Neuronal stem cell (in vitro differentiated cells): Measurements from ENCODE around the gene CIAO1.
A peak's percentile ranks its signal among the peaks of the same experiment; 100 is the strongest.

Source experiments
- DNase-seq: peaks from one replicate; pipeline ENCODE4 v3.0.0-alpha.2; 2013; ENCODE audit warnings: low spot score
- H2AFZ ChIP-seq: one replicate; pipeline ENCODE4 v1.6.1; 2013; ENCODE audit warnings: mild to moderate bottlenecking, low read length, inconsistent platforms
- H2AK5ac ChIP-seq: 2 replicates; pipeline ENCODE4 v1.6.1; 2013; ENCODE audit warnings: low read depth, mild to moderate bottlenecking, inconsistent platforms, low read length, moderate library complexity, mixed read lengths
- H2BK120ac ChIP-seq: 2 replicates; pipeline ENCODE4 v1.6.1; 2013; ENCODE audit warnings: low read depth, mild to moderate bottlenecking, inconsistent platforms, low read length, moderate library complexity, mixed read lengths
- H2BK12ac ChIP-seq: one replicate; pipeline ENCODE4 v1.6.1; 2013; ENCODE audit warnings: low read length, inconsistent platforms
- H2BK15ac ChIP-seq: 2 replicates; pipeline ENCODE4 v1.6.1; 2013; ENCODE audit warnings: mild to moderate bottlenecking, low read length, inconsistent platforms, mixed read lengths
- H2BK5ac ChIP-seq: one replicate; pipeline ENCODE4 v1.6.1; 2013; ENCODE audit warnings: inconsistent platforms, mild to moderate bottlenecking, low read length, moderate library complexity
- H3K14ac ChIP-seq: one replicate; pipeline ENCODE4 v1.6.1; 2013; ENCODE audit warnings: low read length, inconsistent platforms
- H3K18ac ChIP-seq: 2 replicates; pipeline ENCODE4 v1.6.1; 2013; ENCODE audit warnings: low read length, inconsistent platforms
- H3K23ac ChIP-seq: 2 replicates; pipeline ENCODE4 v1.6.1; 2013; ENCODE audit warnings: low read depth, mild to moderate bottlenecking, mixed read lengths, low read length, inconsistent platforms; ENCODE audit not compliant: poor library complexity
- H3K27ac ChIP-seq: replicated peaks from 3 replicates; pipeline ENCODE4 v1.5.1; 2013; ENCODE audit warnings: low read length, inconsistent platforms
- H3K27me3 ChIP-seq, 3 experiments: 2 replicates each; pipeline ENCODE4 v1.6.1; 2013; ENCODE audit warnings: low read length in 3 of 3, mild to moderate bottlenecking in 2 of 3, inconsistent platforms in 1 of 3, low read depth in 1 of 3, mixed read lengths in 1 of 3, moderate library complexity in 1 of 3; ENCODE audit not compliant: control insufficient read depth in 3 of 3, insufficient read depth in 3 of 3
- H3K36me3 ChIP-seq, 2 donors: replicated peaks in 1 of 2; 2 replicates each; pipeline ENCODE4 v1.6.1; 2013; ENCODE audit warnings: low read length in 2 of 2; ENCODE audit not compliant: control insufficient read depth in 2 of 2, insufficient read depth in 2 of 2
- H3K4ac ChIP-seq: 2 replicates; pipeline ENCODE4 v1.6.1; 2013; ENCODE audit warnings: inconsistent platforms, mild to moderate bottlenecking, low read length, moderate library complexity
- H3K4me1 ChIP-seq, 2 donors: 1 replicate in 1 of 2; 2 replicates in 1 of 2; pipeline ENCODE4 v1.6.1; 2013; ENCODE audit warnings: low read length in 2 of 2, low read depth in 1 of 2; ENCODE audit not compliant: control insufficient read depth in 2 of 2, insufficient read depth in 1 of 2
- H3K4me2 ChIP-seq: one replicate; pipeline ENCODE4 v1.6.1; 2013; ENCODE audit warnings: mild to moderate bottlenecking, low read length, inconsistent platforms; ENCODE audit not compliant: insufficient read depth, poor library complexity, severe bottlenecking
- H3K4me3 ChIP-seq, 2 donors: 2 replicates each; pipeline ENCODE4 v1.5.1; 2013; ENCODE audit warnings: low read length in 2 of 2, mild to moderate bottlenecking in 2 of 2, inconsistent platforms in 1 of 2, moderate library complexity in 1 of 2
- H3K79me1 ChIP-seq: one replicate; pipeline ENCODE4 v1.6.1; 2013; ENCODE audit warnings: low read depth, mild to moderate bottlenecking, inconsistent platforms, low read length, moderate library complexity
- H3K9ac ChIP-seq: one replicate; pipeline ENCODE4 v1.6.1; 2013; ENCODE audit warnings: mild to moderate bottlenecking, low read depth, low read length, inconsistent platforms; ENCODE audit not compliant: poor library complexity
- H3K9me3 ChIP-seq, 2 donors: replicated peaks in 1 of 2; 2 replicates each; pipeline versions ENCODE3 to v1.6.1; 2013; ENCODE audit warnings: low read length in 2 of 2, mild to moderate bottlenecking in 2 of 2, inconsistent platforms in 1 of 2, low read depth in 1 of 2, mixed read lengths in 1 of 2, moderate library complexity in 1 of 2; ENCODE audit not compliant: control insufficient read depth in 2 of 2, insufficient read depth in 1 of 2
- H4K8ac ChIP-seq: one replicate; pipeline ENCODE4 v1.6.1; 2013; ENCODE audit warnings: low read depth, mild to moderate bottlenecking, inconsistent platforms, low read length, moderate library complexity
- H4K91ac ChIP-seq: one replicate; pipeline ENCODE4 v1.6.1; 2013; ENCODE audit warnings: low read length, low read depth, mild to moderate bottlenecking, inconsistent platforms; ENCODE audit not compliant: poor library complexity
- WGBS, 2 donors: extraction: QIAGEN DNeasy Blood & Tissue Kit; methylation state at CpG; one replicate each; pipeline ENCODE4 v1.1.7; 2013; ENCODE audit warnings: missing lambda C conversion rate in 2 of 2, mixed read lengths in 1 of 2; ENCODE audit not compliant: insufficient read length in 2 of 2, insufficient replicate concordance in 1 of 2; ENCODE audit errors: extremely low coverage in 2 of 2; 5-methylcytosine and 5-hydroxymethylcytosine counted together

The CIAO1 gene

DNA sequence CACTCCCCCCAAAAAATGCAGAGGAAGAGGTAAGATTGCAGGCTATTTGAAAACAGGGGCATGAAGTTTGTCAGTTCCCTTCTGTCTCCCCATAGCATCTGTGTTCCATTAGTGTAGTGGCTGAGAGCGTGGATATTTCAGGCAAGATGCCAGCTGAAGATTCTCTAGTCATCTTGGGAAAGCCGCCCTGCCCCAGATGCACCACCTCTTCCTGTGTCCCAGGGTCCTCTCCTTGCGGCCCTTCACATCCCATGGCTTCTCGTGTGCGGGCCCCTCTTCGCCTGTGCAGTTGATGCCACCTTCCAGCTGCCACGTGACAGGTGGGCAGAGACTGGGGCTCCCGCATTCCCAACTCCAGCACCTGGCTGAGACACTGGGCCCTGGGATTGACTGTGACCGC, 16.4 kb upstream of the CIAO1 start:
- H3K9ac ChIP-seq = no peak overlapping the region
- H4K91ac ChIP-seq = no peak overlapping the region
- H3K36me3 ChIP-seq = peaks cover 13 to 38% of the 10 kb centered on the region in 2 donors
- H3K14ac ChIP-seq = no peak overlapping the region
- no peak overlapping the region for H2AK5ac ChIP-seq
- no CpG with 5 or more reads among the region's 9 CpGs for WGBS, 2 donors
- no peak overlapping the region for H2BK15ac ChIP-seq
- H4K8ac ChIP-seq = no peak overlapping the region
- no peak overlapping the region for H3K27ac ChIP-seq
- H3K4ac ChIP-seq = no peak overlapping the region
- no peak overlapping the region for H2BK5ac ChIP-seq
- no peak overlapping the region for H2BK120ac ChIP-seq
- H3K9me3 ChIP-seq = peaks cover 2 to 3% of the 10 kb centered on the region in 2 donors
- H3K27me3 ChIP-seq = no peaks in the 10 kb centered on the region
- H3K4me3 ChIP-seq = no peak overlapping the region
- H2AFZ ChIP-seq = no peak overlapping the region
- peaks cover 6 to 8% of the 10 kb centered on the region in 2 donors for H3K4me1 ChIP-seq
- H3K23ac ChIP-seq = no peak overlapping the region
- no peak for DNase-seq
- no peak overlapping the region for H3K4me2 ChIP-seq
- H3K18ac ChIP-seq = no peak overlapping the region
- H3K79me1 ChIP-seq = no peaks in the 10 kb centered on the region
- no peak overlapping the region for H2BK12ac ChIP-seq

- no peak for DNase-seq
- no peak overlapping the region for H3K27ac ChIP-seq
- H2BK12ac ChIP-seq = no peak overlapping the region
- H2AFZ ChIP-seq = no peak overlapping the region
- no peak overlapping the region for H3K4ac ChIP-seq
- no peak overlapping the region for H3K18ac ChIP-seq
- no peak overlapping the region for H3K23ac ChIP-seq
- WGBS, 2 donors = no CpG with 5 or more reads among the region's 6 CpGs
- H2BK5ac ChIP-seq = no peak overlapping the region
- no peak overlapping the region for H2BK15ac ChIP-seq
- H3K27me3 ChIP-seq = no peaks in the 10 kb centered on the region
- peaks cover 6 to 8% of the 10 kb centered on the region in 2 donors for H3K4me1 ChIP-seq
- no peak overlapping the region for H2BK120ac ChIP-seq
- peaks cover 2 to 3% of the 10 kb centered on the region in 2 donors for H3K9me3 ChIP-seq
- no peak overlapping the region for H4K8ac ChIP-seq
- no peak overlapping the region for H3K9ac ChIP-seq
- H3K79me1 ChIP-seq = peaks cover 2% of the 10 kb centered on the region
- no peak overlapping the region for H3K4me2 ChIP-seq
- H4K91ac ChIP-seq = no peak overlapping the region
- no peak overlapping the region for H2AK5ac ChIP-seq
- no peak overlapping the region for H3K14ac ChIP-seq
- H3K36me3 ChIP-seq = peaks cover 16 to 44% of the 10 kb centered on the region in 2 donors
- H3K4me3 ChIP-seq = no peak overlapping the region
These were observed 15.8 kb upstream of the CIAO1 start for GRCh38 chr2:96250188-96250587.

DNA sequence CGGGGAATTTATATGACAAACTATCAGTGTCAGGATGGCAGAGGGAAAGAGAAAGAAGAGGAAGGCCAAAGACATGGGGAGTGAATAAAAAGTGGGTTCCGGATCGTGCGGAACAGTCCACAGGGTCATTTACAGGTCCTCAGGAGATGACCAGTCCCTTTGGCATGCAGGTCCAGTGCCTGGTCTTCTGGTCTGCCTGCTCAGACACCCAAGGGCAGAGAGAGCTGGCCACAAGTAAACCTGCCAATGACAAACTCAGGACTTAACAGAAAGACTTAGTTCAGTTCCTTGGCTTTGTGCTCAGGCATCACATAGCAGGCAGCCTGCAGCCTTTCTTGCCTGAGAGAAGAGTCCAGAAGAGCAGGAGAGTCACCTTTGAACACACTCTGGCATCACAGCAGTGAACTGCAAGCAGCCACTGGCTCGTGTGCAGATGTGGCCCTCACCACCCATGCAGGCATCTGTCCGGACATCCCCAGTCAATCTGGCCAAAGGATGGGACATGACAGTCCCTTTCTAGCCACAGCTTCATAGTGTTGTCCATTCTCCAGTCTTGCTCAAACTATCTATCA, 14.2 kb upstream of the CIAO1 start:
- DNase-seq = peak; percentile 74
- Histone ChIP-seq H3K4ac (no peak overlapping the region), H3K9ac (no peak overlapping the region), H2BK5ac (no peak overlapping the region), H3K9me3 (no peaks in the 10 kb centered on the region), H3K27ac (peak overlapping the region; percentile 41), H3K4me1 (peaks cover 4 to 8% of the 10 kb centered on the region in 2 donors), H3K36me3 (peaks cover 14 to 56% of the 10 kb centered on the region in 2 donors), H4K91ac (no peak overlapping the region), H2AFZ (peak overlapping the region; percentile 30), H3K23ac (no peak overlapping the region), H2BK120ac (no peak overlapping the region), H2BK12ac (no peak overlapping the region), H3K4me2 (peak overlapping the region; percentile 48), H4K8ac (no peak overlapping the region), H3K14ac (no peak overlapping the region), H3K79me1 (peaks cover 2% of the 10 kb centered on the region), H2BK15ac (no peak overlapping the region), H3K27me3 (no peaks in the 10 kb centered on the region), H3K4me3 (no peak overlapping the region), H3K18ac (no peak overlapping the region), H2AK5ac (no peak overlapping the region)
- WGBS, 2 donors = no CpG with 5 or more reads among the region's 6 CpGs

GRCh38 chr2:96252526-96252925, 13.5 kb upstream of the CIAO1 start:
- DNase-seq = no peak
- WGBS, 2 donors = no CpG with 5 or more reads among the region's 8 CpGs
- Histone ChIP-seq H3K79me1 (peaks cover 2% of the 10 kb centered on the region), H3K4me1 (peaks cover 3 to 8% of the 10 kb centered on the region in 2 donors), H3K27me3 (no peaks in the 10 kb centered on the region), H4K91ac (no peak overlapping the region), H2BK12ac (no peak overlapping the region), H3K14ac (no peak overlapping the region), H2AFZ (no peak overlapping the region), H3K4me3 (no peak overlapping the region), H2BK5ac (no peak overlapping the region), H3K4ac (no peak overlapping the region), H2AK5ac (no peak overlapping the region), H3K9me3 (no peaks in the 10 kb centered on the region), H3K4me2 (no peak overlapping the region), H3K27ac (no peak overlapping the region), H3K36me3 (peaks cover 14 to 58% of the 10 kb centered on the region in 2 donors), H2BK15ac (no peak overlapping the region), H4K8ac (no peak overlapping the region), H2BK120ac (no peak overlapping the region), H3K18ac (no peak overlapping the region), H3K23ac (no peak overlapping the region), H3K9ac (peak overlapping the region; percentile 83)
